GM12878 (cell line): ENCODE measurements around the gene POT1. TPM values are rescaled to one million over a fixed set of nuclear protein-coding genes. Genes with fewer than 3 reads are reported as not detected.

Source experiments
- ATAC-seq: fragments of 200-7000 bp; cut with Tn5 transposase; 3 replicates; pipeline ENCODE4 v1.9.1; 2020; ENCODE audit warnings: mild to moderate bottlenecking, moderate library complexity
- BruUV-seq: library from RNA; stranded (reverse); fragments of 400-500 nt; replicated peaks from 2 replicates; lab custom pipeline; 2021; lab: Mats Ljungman, UMichigan
- CTCF ChIA-PET: fragments of 300-600 bp; sonication (Branson Sonifier 250); formaldehyde crosslinking; extraction: SDS; loops from one replicate; lab custom pipeline; 2021; ENCODE audit warnings: inconsistent platforms; lab: Yijun Ruan, JAX
- POLR2A ChIA-PET: fragments of 350-600 bp; formaldehyde crosslinking; extraction: SDS; loops from one replicate; lab custom pipeline; 2021; ENCODE audit warnings: inconsistent platforms; lab: Charles Lee
- RAD21 ChIA-PET: fragments of 300-600 bp; sonication (Branson Sonifier 250); formaldehyde crosslinking; loops from one replicate; lab custom pipeline; 2023; ENCODE audit warnings: antibody characterized with exemption; ENCODE audit not compliant: unreplicated experiment; lab: Charles Lee
- SMC1A ChIA-PET: fragments of 300-600 bp; sonication (Branson Sonifier 250); formaldehyde crosslinking; loops from one replicate; lab custom pipeline; 2023; ENCODE audit not compliant: unreplicated experiment, uncharacterized antibody; lab: Charles Lee
- DNase-seq: peaks from one replicate; pipeline ENCODE4 v3.0.0-alpha.2; 2011; ENCODE audit warnings: low read depth, low spot score
- FAIRE-seq: peaks from 3 replicates; lab custom pipeline; 2011; peaks lifted over from hg19 to GRCh38; lab: Jason Lieb, UNC
- H2AFZ ChIP-seq: 2 replicates; pipeline ENCODE4 v1.6.0; 2011; ENCODE audit warnings: low read depth, low read length, control low read depth; ENCODE audit not compliant: control insufficient read depth
- H3K27ac ChIP-seq: 2 replicates; pipeline ENCODE4 v1.5.1; 2011; ENCODE audit warnings: control low read depth; ENCODE audit not compliant: control insufficient read depth, insufficient read depth
- H3K27me3 ChIP-seq, 2 experiments: replicated peaks in 1 of 2; 2 replicates each; pipeline versions ENCODE4 v1.6.0 to v1.6.1; 2011; ENCODE audit warnings: low read length in 1 of 2; ENCODE audit not compliant: control insufficient read depth in 2 of 2, insufficient read depth in 2 of 2
- H3K36me3 ChIP-seq, 2 experiments: 2 replicates each; pipeline ENCODE4 v1.5.1; 2011; ENCODE audit warnings: low read length in 1 of 2; ENCODE audit not compliant: control insufficient read depth in 2 of 2, insufficient read depth in 2 of 2
- H3K4me1 ChIP-seq: 2 replicates; pipeline ENCODE4 v1.6.1; 2011; ENCODE audit warnings: mild to moderate bottlenecking, low read length, moderate library complexity, mixed read lengths; ENCODE audit not compliant: control insufficient read depth, insufficient read depth
- H3K4me2 ChIP-seq: 2 replicates; pipeline ENCODE4 v1.6.0; 2011; ENCODE audit warnings: control low read depth; ENCODE audit not compliant: control insufficient read depth, insufficient read depth
- H3K4me3 ChIP-seq: fragments of 200-600 bp; sonication (generic); 2 replicates; pipeline ENCODE4 v1.5.1; 2016
- H3K79me2 ChIP-seq: 2 replicates; pipeline ENCODE4 v1.6.0; 2011; ENCODE audit warnings: low read length; ENCODE audit not compliant: control insufficient read depth, insufficient read depth
- H3K9ac ChIP-seq: 2 replicates; pipeline ENCODE4 v1.8.0; 2011; ENCODE audit warnings: low read length, control low read depth, mixed read lengths; ENCODE audit not compliant: control insufficient read depth, insufficient read depth
- H3K9me3 ChIP-seq: replicated peaks from 3 replicates; pipeline ENCODE4 v1.5.1; 2011; ENCODE audit warnings: mild to moderate bottlenecking, low read length; ENCODE audit not compliant: control insufficient read depth, insufficient read depth
- H4K20me1 ChIP-seq: 2 replicates; pipeline ENCODE4 v1.6.0; 2011; ENCODE audit not compliant: control insufficient read depth, insufficient read depth
- CREM ChIP-seq: IDR thresholded peaks from 2 replicates; pipeline ENCODE4 v1.6.1; 2014; ENCODE audit warnings: antibody characterized with exemption, low read depth
- HDAC2 ChIP-seq: fragments of 200-600 bp; sonication (generic); IDR thresholded peaks from 2 replicates; pipeline ENCODE4 v1.6.1; 2017
- HDGF ChIP-seq: fragments of 450-650 bp; IDR thresholded peaks from 2 replicates; pipeline ENCODE4 v1.6.1; 2016; ENCODE audit warnings: antibody characterized with exemption
- MEF2A ChIP-seq: IDR thresholded peaks from 2 replicates; pipeline ENCODE4 v1.6.1; 2011; ENCODE audit warnings: low read depth, mild to moderate bottlenecking, low read length, moderate library complexity; ENCODE audit not compliant: insufficient read depth
- NFYA ChIP-seq: IDR thresholded peaks from 2 replicates; pipeline ENCODE4 v1.6.1; 2011; ENCODE audit warnings: low read depth, mild to moderate bottlenecking, low read length, improper control_type of control experiment, borderline replicate concordance
- NR2F1 ChIP-seq: fragments of 450-650 bp; conservative IDR thresholded peaks from 2 replicates; pipeline ENCODE4 v1.6.1; 2017; ENCODE audit warnings: mild to moderate bottlenecking
- SMC3 ChIP-seq: IDR thresholded peaks from 2 replicates; pipeline ENCODE4 v1.6.1; 2011; ENCODE audit warnings: low read length, improper control_type of control experiment, borderline replicate concordance
- SRF ChIP-seq, 2 experiments: IDR thresholded peaks; 2 replicates each; pipeline ENCODE4 v1.6.1; 2011; ENCODE audit warnings: low read depth in 2 of 2, low read length in 2 of 2, mild to moderate bottlenecking in 1 of 2, moderate library complexity in 1 of 2
- ZNF217 ChIP-seq: fragments of 450-650 bp; IDR thresholded peaks from 2 replicates; pipeline ENCODE4 v1.6.1; 2017; ENCODE audit warnings: antibody characterized with exemption, mild to moderate bottlenecking
- WGBS: methylation state at CpG from one replicate; pipeline ENCODE4 v1.1.6; 2016; ENCODE audit warnings: low lambda C conversion rate; ENCODE audit not compliant: insufficient replicate concordance, insufficient coverage; ENCODE audit errors: missing lambda C conversion rate; 5-methylcytosine and 5-hydroxymethylcytosine counted together
- in situ Hi-C: fragments of 300-500 bp; cut with MboI; formaldehyde crosslinking; loops from 9 replicates; pipeline ENCODE4 v1.14.3; 2018; ENCODE audit warnings: mixed read lengths
- intact Hi-C: fragments of 100-400 bp; cut with micrococcal nuclease; formaldehyde crosslinking; loops from one replicate; pipeline ENCODE4 v1.14.2; 2022; ENCODE audit not compliant: unreplicated experiment
- polyA plus RNA-seq, 11 experiments: library from polyadenylated mRNA; depleted of rRNA in 4 of 11; unstranded in 6 of 11; stranded (reverse) in 5 of 11; fragments of >200 nt; fragmentation: Nextera tagmentation in 4 of 11; fragmentation: Illumina TruSeq in 1 of 11; extraction: Ambion mirVana in 4 of 11; extraction: Trizol in 1 of 11; gene quantifications; 1 replicate in 1 of 11; 2 replicates in 10 of 11; pipeline versions ENCODE4 v1.2.1 to v1.2.3, GENCODE V29; 2011 to 2016; ENCODE audit warnings: inconsistent platforms in 2 of 11, missing spikeins in 2 of 11, low read depth in 1 of 11
- total RNA-seq, 4 experiments: library from RNA; depleted of rRNA in 3 of 4; stranded (reverse); fragments of >200 nt in 3 of 4; fragmentation: Illumina TruSeq in 1 of 4; extraction: Trizol in 1 of 4; gene quantifications; 2 replicates each; pipeline versions ENCODE4 v1.2.1 to v1.2.3, GENCODE V29; 2013 to 2021
- TF ChIP-seq, protein P1 (sequence below): fragments of 450-650 bp; IDR thresholded peaks from 2 replicates; pipeline ENCODE4 v1.6.1; 2018; ENCODE audit warnings: borderline replicate concordance, mild to moderate bottlenecking; ENCODE audit not compliant: partially characterized antibody
- TF ChIP-seq, protein P2 (sequence below): IDR thresholded peaks from 2 replicates; pipeline ENCODE4 v1.6.1; 2011; ENCODE audit warnings: low read depth, mild to moderate bottlenecking, low read length, moderate library complexity, borderline replicate concordance; ENCODE audit errors: extremely low read depth

POT1 gene
- total and polyA plus RNA-seq, 10 of the 15 experiments (the other 5 are each of a cell fraction or from before 2014, with no cell fraction given): 16.3 to 87.0 (median 33.9) TPM

DNA sequence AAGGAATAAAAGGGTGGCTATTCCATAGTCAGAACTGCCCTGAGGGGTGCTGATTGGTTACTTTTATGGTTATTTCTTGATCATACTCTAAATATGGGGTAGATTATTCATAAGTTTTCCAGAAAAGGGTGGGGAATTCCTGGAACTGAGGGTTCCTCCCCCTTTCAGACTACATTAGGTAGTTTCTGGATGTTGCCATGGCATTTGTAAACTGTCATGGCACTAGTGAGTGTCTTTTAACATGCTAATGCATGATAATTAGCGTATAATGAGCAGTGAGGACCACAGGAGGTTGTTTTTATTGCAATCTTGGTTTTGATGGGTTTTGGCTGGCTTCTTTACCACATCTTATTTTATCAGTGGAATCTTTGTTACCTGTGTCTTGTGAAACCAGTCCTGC is 26.5 kb upstream of the POT1 start:
- Histone ChIP-seq H3K4me3 (no peak overlapping the region), H3K9me3 (no peaks in the 10 kb centered on the region), H3K27me3 (no peaks in the 10 kb centered on the region), H3K36me3 (no peaks in the 10 kb centered on the region), H3K79me2 (no peaks in the 10 kb centered on the region), H2AFZ (no peak overlapping the region), H3K4me2 (no peak overlapping the region), H3K9ac (no peak overlapping the region), H4K20me1 (no peaks in the 10 kb centered on the region), H3K4me1 (no peaks in the 10 kb centered on the region), H3K27ac (no peak overlapping the region)
- intact Hi-C loops: no loop called here
- ATAC-seq (no peak), FAIRE-seq (no peak), DNase-seq (no peak)
- ChIA-PET RAD21 (no interaction called here), CTCF (no interaction called here), SMC1A (no interaction called here), POLR2A (no interaction called here)
- in situ Hi-C loops: no loop called here
- no TSS peak for BruUV-seq
- TF ChIP-seq CREM (no peak), ZNF217 (no peak), NR2F1 (no peak), HDGF (no peak), SRF (IDR thresholded peaks at IDR 0.05; ENCODE audit: low read depth in 2 of 2, low read length in 2 of 2) (no peak), HDAC2 (no peak), SMC3 (no peak), NFYA (no peak), MEF2A (no peak)
- TF ChIP-seq, protein P1, sequence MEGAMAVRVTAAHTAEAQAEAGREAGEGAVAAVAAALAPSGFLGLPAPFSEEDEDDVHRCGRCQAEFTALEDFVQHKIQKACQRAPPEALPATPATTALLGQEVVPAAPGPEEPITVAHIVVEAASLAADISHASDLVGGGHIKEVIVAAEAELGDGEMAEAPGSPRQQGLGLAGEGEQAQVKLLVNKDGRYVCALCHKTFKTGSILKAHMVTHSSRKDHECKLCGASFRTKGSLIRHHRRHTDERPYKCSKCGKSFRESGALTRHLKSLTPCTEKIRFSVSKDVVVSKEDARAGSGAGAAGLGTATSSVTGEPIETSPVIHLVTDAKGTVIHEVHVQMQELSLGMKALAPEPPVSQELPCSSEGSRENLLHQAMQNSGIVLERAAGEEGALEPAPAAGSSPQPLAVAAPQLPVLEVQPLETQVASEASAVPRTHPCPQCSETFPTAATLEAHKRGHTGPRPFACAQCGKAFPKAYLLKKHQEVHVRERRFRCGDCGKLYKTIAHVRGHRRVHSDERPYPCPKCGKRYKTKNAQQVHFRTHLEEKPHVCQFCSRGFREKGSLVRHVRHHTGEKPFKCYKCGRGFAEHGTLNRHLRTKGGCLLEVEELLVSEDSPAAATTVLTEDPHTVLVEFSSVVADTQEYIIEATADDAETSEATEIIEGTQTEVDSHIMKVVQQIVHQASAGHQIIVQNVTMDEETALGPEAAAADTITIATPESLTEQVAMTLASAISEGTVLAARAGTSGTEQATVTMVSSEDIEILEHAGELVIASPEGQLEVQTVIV: no peak
- TF ChIP-seq, protein P2, sequence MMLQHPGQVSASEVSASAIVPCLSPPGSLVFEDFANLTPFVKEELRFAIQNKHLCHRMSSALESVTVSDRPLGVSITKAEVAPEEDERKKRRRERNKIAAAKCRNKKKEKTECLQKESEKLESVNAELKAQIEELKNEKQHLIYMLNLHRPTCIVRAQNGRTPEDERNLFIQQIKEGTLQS: no peak
- 33% methylated on average over 1 of the region's 1 CpG for WGBS
